Choroid plexus epithelial cell (primary cell): ENCODE measurements around the gene GNPTAB.
"Not testable (repeated sequence)": the region's sequence is repeated elsewhere in the genome, so short reads cannot be mapped to it uniquely, and the experiment has no call there.

ENCODE experiments used
- DNase-seq: peaks from one replicate; pipeline ENCODE4 v3.0.0-alpha.2; 2010; ENCODE audit warnings: low read depth
- H3K4me3 ChIP-seq: 2 replicates; pipeline ENCODE4 v1.5.1; 2011; ENCODE audit warnings: low read depth, mild to moderate bottlenecking, control low read depth, low read length, moderate library complexity
- CTCF ChIP-seq: conservative IDR thresholded peaks from 2 replicates; pipeline ENCODE4 v1.5.1; 2011; ENCODE audit warnings: low read depth, mild to moderate bottlenecking, control low read depth, inconsistent platforms, low read length, moderate library complexity

The GNPTAB gene

GRCh38 chr12:101738920-101739665, 91.7 kb downstream of the GNPTAB start, which contains the start of gene SYCP3:
SYCP3 (minus strand) TSS chr12:101739462; CDS start chr12:101737935, 1,527 bp downstream.
- DNase-seq = no peak
- TF ChIP-seq CTCF = no peak
- H3K4me3 ChIP-seq = no peak within 1 kb of the TSS

- no peak for TF ChIP-seq CTCF
- no peak for DNase-seq
- no peak overlapping the region for H3K4me3 ChIP-seq
These were observed 93.3 kb downstream of the GNPTAB start for GRCh38 chr12:101737476-101737875.

- not testable (repeated sequence) for DNase-seq
These were observed 96.3 kb downstream of the GNPTAB start for GRCh38 chr12:101734482-101734881.

GRCh38 chr12:101733166-101733565, 97.6 kb downstream of the GNPTAB start:
- DNase-seq = no peak
- H3K4me3 ChIP-seq = no peak overlapping the region
- no peak for TF ChIP-seq CTCF

More at GRCh38 chr12:101734482-101734881, 96.3 kb downstream of the GNPTAB start:
- H3K4me3 ChIP-seq = not testable (repeated sequence)

GRCh38 chr12:101732318-101732717, 98.4 kb downstream of the GNPTAB start:
- no peak for TF ChIP-seq CTCF
- DNase-seq = no peak
- no peak overlapping the region for H3K4me3 ChIP-seq

GRCh38 chr12:101729842-101730241, 100.9 kb downstream of the GNPTAB start:
- TF ChIP-seq CTCF = no peak
- H3K4me3 ChIP-seq = no peak overlapping the region
- DNase-seq = no peak

GRCh38 chr12:101727098-101727497, 103.7 kb downstream of the GNPTAB start:
- no peak overlapping the region for H3K4me3 ChIP-seq
- DNase-seq = no peak
- no peak for TF ChIP-seq CTCF
